ENCODE data around the gene UMODL1.

The UMODL1 gene

GRCh38 chr21:42039911-42040351 lies 31.2 kb upstream of the UMODL1 start:
- Histone ChIP-seq H3K27me3 (no peaks in the 10 kb centered on the region), H3K4me1 (ENCODE audit: control insufficient read depth in 1 of 2, insufficient read depth in 1 of 2, low read depth in 1 of 2, low read length in 1 of 2) (no peaks in the 10 kb centered on the region), H3K27ac (no peak overlapping the region), H3K36me3 (no peaks in the 10 kb centered on the region), H3K9me3 (no peaks in the 10 kb centered on the region), H3K4me3 (ENCODE audit: low read depth in 1 of 2, low read length in 1 of 2) (no peak overlapping the region)
- TF ChIP-seq, protein P1, sequence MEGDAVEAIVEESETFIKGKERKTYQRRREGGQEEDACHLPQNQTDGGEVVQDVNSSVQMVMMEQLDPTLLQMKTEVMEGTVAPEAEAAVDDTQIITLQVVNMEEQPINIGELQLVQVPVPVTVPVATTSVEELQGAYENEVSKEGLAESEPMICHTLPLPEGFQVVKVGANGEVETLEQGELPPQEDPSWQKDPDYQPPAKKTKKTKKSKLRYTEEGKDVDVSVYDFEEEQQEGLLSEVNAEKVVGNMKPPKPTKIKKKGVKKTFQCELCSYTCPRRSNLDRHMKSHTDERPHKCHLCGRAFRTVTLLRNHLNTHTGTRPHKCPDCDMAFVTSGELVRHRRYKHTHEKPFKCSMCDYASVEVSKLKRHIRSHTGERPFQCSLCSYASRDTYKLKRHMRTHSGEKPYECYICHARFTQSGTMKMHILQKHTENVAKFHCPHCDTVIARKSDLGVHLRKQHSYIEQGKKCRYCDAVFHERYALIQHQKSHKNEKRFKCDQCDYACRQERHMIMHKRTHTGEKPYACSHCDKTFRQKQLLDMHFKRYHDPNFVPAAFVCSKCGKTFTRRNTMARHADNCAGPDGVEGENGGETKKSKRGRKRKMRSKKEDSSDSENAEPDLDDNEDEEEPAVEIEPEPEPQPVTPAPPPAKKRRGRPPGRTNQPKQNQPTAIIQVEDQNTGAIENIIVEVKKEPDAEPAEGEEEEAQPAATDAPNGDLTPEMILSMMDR (IDR thresholded peaks at IDR 0.05): no peak

DNA sequence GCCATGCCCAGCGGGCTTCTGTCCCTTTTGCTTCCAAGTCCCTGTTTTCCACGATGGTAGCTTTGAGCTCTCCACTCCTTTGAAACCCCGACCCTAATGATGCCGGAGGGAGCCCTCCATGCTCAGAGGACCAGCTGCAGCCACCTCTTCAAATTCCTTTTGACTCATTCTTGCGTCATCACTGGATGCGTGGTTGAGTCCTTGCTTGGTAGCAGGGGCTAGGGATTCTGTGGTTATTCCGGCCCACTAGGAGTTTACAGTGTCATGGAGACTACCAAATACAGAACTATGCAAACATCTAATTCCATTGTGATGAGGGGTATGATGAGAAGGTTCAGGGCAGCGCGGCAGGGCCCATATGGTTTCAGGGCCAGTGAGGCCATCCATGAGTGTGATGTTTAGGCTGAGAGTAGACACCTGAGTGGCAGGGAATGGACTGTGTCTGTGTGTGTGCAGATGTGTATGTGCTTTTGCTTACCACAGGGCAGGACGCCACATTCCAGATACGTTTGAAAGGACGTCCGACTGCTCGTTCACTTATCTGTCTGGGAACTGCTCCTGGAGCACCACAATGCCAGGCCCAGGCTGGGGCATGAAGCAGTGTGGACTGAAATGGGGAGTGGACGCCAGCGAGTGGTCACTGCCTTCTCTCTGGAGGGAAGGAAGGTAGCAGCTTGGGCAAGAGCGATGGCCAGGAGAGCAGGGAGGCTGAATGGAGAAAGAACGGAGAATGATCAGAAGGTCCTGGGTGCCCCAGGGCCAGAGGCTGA lies 30.5 kb upstream of the UMODL1 start:
- Histone ChIP-seq H3K27me3 (no peaks in the 10 kb centered on the region), H3K36me3 (no peaks in the 10 kb centered on the region), H3K9me3 (no peaks in the 10 kb centered on the region), H3K4me1 (ENCODE audit: control insufficient read depth in 1 of 2, insufficient read depth in 1 of 2, low read depth in 1 of 2, low read length in 1 of 2) (no peaks in the 10 kb centered on the region), H3K4me3 (ENCODE audit: low read depth in 1 of 2, low read length in 1 of 2) (no peak overlapping the region), H3K27ac (no peak overlapping the region)
- TF ChIP-seq, protein P1 (IDR thresholded peaks at IDR 0.05): no peak

GRCh38 chr21:42041246-42041645 lies 29.9 kb upstream of the UMODL1 start:
- H3K4me3 ChIP-seq (ENCODE audit: low read depth in 1 of 2, low read length in 1 of 2): no peak overlapping the region
- H3K9me3 ChIP-seq: no peaks in the 10 kb centered on the region
- H3K27ac ChIP-seq: no peak overlapping the region
- no peaks in the 10 kb centered on the region for H3K36me3 ChIP-seq
- TF ChIP-seq, protein P1 (IDR thresholded peaks at IDR 0.05): no peak
- no peaks in the 10 kb centered on the region for H3K4me1 ChIP-seq (ENCODE audit: control insufficient read depth in 1 of 2, insufficient read depth in 1 of 2, low read depth in 1 of 2, low read length in 1 of 2)
- no peaks in the 10 kb centered on the region for H3K27me3 ChIP-seq

DNA sequence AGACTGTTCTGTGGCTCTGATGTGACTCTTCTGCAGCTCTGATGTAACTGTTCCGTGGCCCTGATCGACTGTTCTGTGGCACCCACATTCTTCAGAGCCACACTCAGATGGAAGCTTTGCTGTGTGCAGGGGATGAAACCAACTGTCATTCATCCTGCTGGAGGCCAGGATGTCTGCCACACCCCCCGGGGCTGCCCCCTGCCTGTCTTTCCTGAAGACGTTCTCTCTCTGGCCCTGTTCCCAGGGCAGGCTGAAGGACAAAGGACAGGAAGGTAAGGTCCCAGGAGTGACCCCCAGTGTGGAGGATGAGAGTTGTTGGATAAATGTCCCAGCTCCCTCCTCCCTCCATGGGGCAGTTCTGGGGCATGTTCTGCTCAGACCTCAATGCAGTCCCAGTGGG lies 29.4 kb upstream of the UMODL1 start:
- H3K36me3 ChIP-seq: no peaks in the 10 kb centered on the region
- H3K4me3 ChIP-seq (ENCODE audit: low read depth in 1 of 2, low read length in 1 of 2): no peak overlapping the region
- H3K27ac ChIP-seq: no peak overlapping the region
- TF ChIP-seq, protein P1 (IDR thresholded peaks at IDR 0.05): no peak
- H3K27me3 ChIP-seq: no peaks in the 10 kb centered on the region
- H3K4me1 ChIP-seq (ENCODE audit: control insufficient read depth in 1 of 2, insufficient read depth in 1 of 2, low read depth in 1 of 2, low read length in 1 of 2): no peaks in the 10 kb centered on the region
- H3K9me3 ChIP-seq: no peaks in the 10 kb centered on the region

- H3K27me3 ChIP-seq: no peaks in the 10 kb centered on the region
- no peaks in the 10 kb centered on the region for H3K4me1 ChIP-seq (ENCODE audit: control insufficient read depth in 1 of 2, insufficient read depth in 1 of 2, low read depth in 1 of 2, low read length in 1 of 2)
- H3K36me3 ChIP-seq: no peaks in the 10 kb centered on the region
- H3K9me3 ChIP-seq: no peaks in the 10 kb centered on the region
- no peak overlapping the region for H3K27ac ChIP-seq
- TF ChIP-seq, protein P1 (IDR thresholded peaks at IDR 0.05): no peak
- H3K4me3 ChIP-seq (ENCODE audit: low read depth in 1 of 2, low read length in 1 of 2): no peak overlapping the region
Observed at GRCh38 chr21:42042651-42043050, 28.5 kb upstream of the UMODL1 start.

Measured in neutrophil (primary cell).